Measurements from ENCODE around the gene PRKAR1B.

GRCh38 chr7:593324-594115, 133.6 kb downstream of the PRKAR1B start:
- TF ChIP-seq CTCF (conservative IDR thresholded peaks at IDR 0.05 in 1 of 2, IDR thresholded peaks at IDR 0.05 in 1 of 2; ENCODE audit: extremely low read depth in 1 of 2, insufficient read depth in 1 of 2, low read depth in 1 of 2, low read length in 2 of 2) (no peak), EZH2 (IDR thresholded peaks at IDR 0.05; ENCODE audit: borderline replicate concordance, low read length) (no peak)

All from mammary epithelial cell (primary cell).